ENCODE data around the gene ARHGEF17.

ARHGEF17 gene

GRCh38 chr11:73383249-73384124, 75.4 kb downstream of the ARHGEF17 start:
- no peak overlapping the region for H3K9ac ChIP-seq (ENCODE audit: low read depth, low read length)
- no peaks in the 10 kb centered on the region for H3K9me3 ChIP-seq (ENCODE audit: control insufficient read depth, insufficient read depth, low read length)
- peaks cover 34% of the 10 kb centered on the region; the same call in 1 of the 2 replicates for H3K4me1 ChIP-seq (ENCODE audit: insufficient read depth, low read length)
- no peaks in the 10 kb centered on the region; the same call in 1 of the 2 replicates for H3K36me3 ChIP-seq (ENCODE audit: insufficient read depth, low read length)

- Histone ChIP-seq H3K9ac (ENCODE audit: low read depth, low read length) (no peak overlapping the region), H3K36me3 (ENCODE audit: insufficient read depth, low read length) (no peaks in the 10 kb centered on the region; the same call in 1 of the 2 replicates), H3K9me3 (ENCODE audit: control insufficient read depth, insufficient read depth, low read length) (no peaks in the 10 kb centered on the region), H3K4me1 (ENCODE audit: insufficient read depth, low read length) (peaks cover 31% of the 10 kb centered on the region; the same call in 1 of the 2 replicates)
These were observed 76.0 kb downstream of the ARHGEF17 start for GRCh38 chr11:73384125-73384441.

- Histone ChIP-seq H3K36me3 (ENCODE audit: insufficient read depth, low read length) (no peaks in the 10 kb centered on the region; the same call in 1 of the 2 replicates), H3K9ac (ENCODE audit: low read depth, low read length) (no peak overlapping the region), H3K4me1 (ENCODE audit: insufficient read depth, low read length) (peaks cover 31% of the 10 kb centered on the region; the same call in 1 of the 2 replicates), H3K9me3 (ENCODE audit: control insufficient read depth, insufficient read depth, low read length) (no peaks in the 10 kb centered on the region)
These were observed 76.4 kb downstream of the ARHGEF17 start for GRCh38 chr11:73384531-73384871.

- peaks cover 28% of the 10 kb centered on the region; the same call in 1 of the 2 replicates for H3K4me1 ChIP-seq (ENCODE audit: insufficient read depth, low read length)
- no peak overlapping the region for H3K9ac ChIP-seq (ENCODE audit: low read depth, low read length)
- no peaks in the 10 kb centered on the region for H3K9me3 ChIP-seq (ENCODE audit: control insufficient read depth, insufficient read depth, low read length)
- H3K36me3 ChIP-seq (ENCODE audit: insufficient read depth, low read length): no peaks in the 10 kb centered on the region; the same call in 1 of the 2 replicates
These were observed 77.0 kb downstream of the ARHGEF17 start for GRCh38 chr11:73384872-73385689.

- no peak overlapping the region for H3K9ac ChIP-seq (ENCODE audit: low read depth, low read length)
- peaks cover 28% of the 10 kb centered on the region; the same call in 1 of the 2 replicates for H3K4me1 ChIP-seq (ENCODE audit: insufficient read depth, low read length)
- no peaks in the 10 kb centered on the region; the same call in 1 of the 2 replicates for H3K36me3 ChIP-seq (ENCODE audit: insufficient read depth, low read length)
- H3K9me3 ChIP-seq (ENCODE audit: control insufficient read depth, insufficient read depth, low read length): no peaks in the 10 kb centered on the region
These were observed 77.9 kb downstream of the ARHGEF17 start for GRCh38 chr11:73386016-73386415.

GRCh38 chr11:73386546-73386945, 78.5 kb downstream of the ARHGEF17 start:
- Histone ChIP-seq H3K4me1 (ENCODE audit: insufficient read depth, low read length) (peaks cover 28% of the 10 kb centered on the region; the same call in 1 of the 2 replicates), H3K36me3 (ENCODE audit: insufficient read depth, low read length) (no peaks in the 10 kb centered on the region; the same call in 1 of the 2 replicates), H3K9ac (ENCODE audit: low read depth, low read length) (no peak overlapping the region), H3K9me3 (ENCODE audit: control insufficient read depth, insufficient read depth, low read length) (no peaks in the 10 kb centered on the region)

GRCh38 chr11:73387594-73388264, 79.7 kb downstream of the ARHGEF17 start:
- H3K9me3 ChIP-seq (ENCODE audit: control insufficient read depth, insufficient read depth, low read length): no peaks in the 10 kb centered on the region
- H3K4me1 ChIP-seq (ENCODE audit: insufficient read depth, low read length): peaks cover 26% of the 10 kb centered on the region; the same call in 1 of the 2 replicates
- H3K9ac ChIP-seq (ENCODE audit: low read depth, low read length): no peak overlapping the region
- no peaks in the 10 kb centered on the region for H3K36me3 ChIP-seq (ENCODE audit: insufficient read depth, low read length)

- no peak overlapping the region for H3K9ac ChIP-seq (ENCODE audit: low read depth, low read length)
- H3K4me1 ChIP-seq (ENCODE audit: insufficient read depth, low read length): peaks cover 20% of the 10 kb centered on the region; the same call in 1 of the 2 replicates
These were observed 80.4 kb downstream of the ARHGEF17 start for GRCh38 chr11:73388265-73389133.

GRCh38 chr11:73389134-73389525, 81.1 kb downstream of the ARHGEF17 start:
- Histone ChIP-seq H3K4me1 (ENCODE audit: insufficient read depth, low read length) (peaks cover 20% of the 10 kb centered on the region; the same call in 1 of the 2 replicates), H3K36me3 (ENCODE audit: insufficient read depth, low read length) (no peaks in the 10 kb centered on the region), H3K9ac (ENCODE audit: low read depth, low read length) (no peak overlapping the region), H3K9me3 (ENCODE audit: control insufficient read depth, insufficient read depth, low read length) (no peaks in the 10 kb centered on the region)

More at GRCh38 chr11:73388265-73389133, 80.4 kb downstream of the ARHGEF17 start:
- Histone ChIP-seq H3K36me3 (ENCODE audit: insufficient read depth, low read length) (no peaks in the 10 kb centered on the region), H3K9me3 (ENCODE audit: control insufficient read depth, insufficient read depth, low read length) (no peaks in the 10 kb centered on the region)

GRCh38 chr11:73389916-73390315, 81.8 kb downstream of the ARHGEF17 start:
- H3K4me1 ChIP-seq (ENCODE audit: insufficient read depth, low read length): peaks cover 20% of the 10 kb centered on the region; the same call in 1 of the 2 replicates
- H3K9me3 ChIP-seq (ENCODE audit: control insufficient read depth, insufficient read depth, low read length): no peaks in the 10 kb centered on the region
- H3K9ac ChIP-seq (ENCODE audit: low read depth, low read length): no peak overlapping the region
- no peaks in the 10 kb centered on the region for H3K36me3 ChIP-seq (ENCODE audit: insufficient read depth, low read length)

- Histone ChIP-seq H3K4me1 (ENCODE audit: insufficient read depth, low read length) (peaks cover 18% of the 10 kb centered on the region; the same call in 1 of the 2 replicates), H3K36me3 (ENCODE audit: insufficient read depth, low read length) (no peaks in the 10 kb centered on the region), H3K9ac (ENCODE audit: low read depth, low read length) (no peak overlapping the region)
These were observed 82.8 kb downstream of the ARHGEF17 start for GRCh38 chr11:73390601-73391565.

GRCh38 chr11:73391665-73392064, 83.6 kb downstream of the ARHGEF17 start:
- no peaks in the 10 kb centered on the region for H3K9me3 ChIP-seq (ENCODE audit: control insufficient read depth, insufficient read depth, low read length)
- peaks cover 16% of the 10 kb centered on the region; the same call in 1 of the 2 replicates for H3K4me1 ChIP-seq (ENCODE audit: insufficient read depth, low read length)
- H3K9ac ChIP-seq (ENCODE audit: low read depth, low read length): no peak overlapping the region
- H3K36me3 ChIP-seq (ENCODE audit: insufficient read depth, low read length): no peaks in the 10 kb centered on the region

More at GRCh38 chr11:73390601-73391565, 82.8 kb downstream of the ARHGEF17 start:
- no peaks in the 10 kb centered on the region for H3K9me3 ChIP-seq (ENCODE audit: control insufficient read depth, insufficient read depth, low read length)
